Epithelial cell of prostate (primary cell): ENCODE data around the gene IRF3.
"Not testable (repeated sequence)": the region's sequence is repeated elsewhere in the genome, so short reads cannot be mapped to it uniquely, and the experiment has no call there.

Experiments used
- DNase-seq: peaks from one replicate; pipeline ENCODE4 v3.0.0-alpha.2; 2011; ENCODE audit warnings: low read depth, low spot score
- H3K27ac ChIP-seq: fragments of 450-650 bp; 2 replicates; pipeline ENCODE4 v1.5.1; 2017; ENCODE audit warnings: mild to moderate bottlenecking

The IRF3 gene

GRCh38 chr19:49632576-49632975 lies 33.1 kb downstream of the IRF3 start:
- no peak overlapping the region for H3K27ac ChIP-seq
- DNase-seq, result no peak

DNA sequence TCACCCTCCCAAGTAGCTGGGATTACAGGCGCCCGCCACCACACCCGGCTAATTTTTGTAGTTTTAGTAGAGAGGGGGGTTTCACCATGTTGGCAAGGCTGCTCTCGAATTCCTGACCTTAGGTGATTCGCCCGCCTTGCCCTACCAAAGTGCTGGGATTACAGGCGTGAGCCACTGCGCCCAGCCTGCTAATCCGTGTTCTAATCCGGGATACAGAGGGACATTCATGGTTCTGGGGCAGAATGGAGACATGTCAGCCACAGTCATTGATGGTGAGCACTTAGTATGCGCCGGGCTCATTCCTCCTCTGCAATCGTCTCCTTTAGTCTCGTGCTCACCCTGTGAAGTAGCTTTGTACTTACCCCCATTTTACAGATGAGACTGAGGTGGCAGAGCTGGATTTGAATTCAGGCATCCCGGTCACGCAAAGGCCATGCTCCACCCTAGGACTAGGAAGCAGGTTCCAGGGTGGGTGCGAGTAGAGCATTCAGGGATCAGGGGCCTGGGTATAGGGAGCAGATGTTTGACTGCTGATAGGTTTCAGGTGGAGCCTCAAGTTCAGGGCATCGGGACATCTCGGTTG lies 34.0 kb downstream of the IRF3 start:
- H3K27ac ChIP-seq, result no peak overlapping the region
- no peak for DNase-seq

DNA sequence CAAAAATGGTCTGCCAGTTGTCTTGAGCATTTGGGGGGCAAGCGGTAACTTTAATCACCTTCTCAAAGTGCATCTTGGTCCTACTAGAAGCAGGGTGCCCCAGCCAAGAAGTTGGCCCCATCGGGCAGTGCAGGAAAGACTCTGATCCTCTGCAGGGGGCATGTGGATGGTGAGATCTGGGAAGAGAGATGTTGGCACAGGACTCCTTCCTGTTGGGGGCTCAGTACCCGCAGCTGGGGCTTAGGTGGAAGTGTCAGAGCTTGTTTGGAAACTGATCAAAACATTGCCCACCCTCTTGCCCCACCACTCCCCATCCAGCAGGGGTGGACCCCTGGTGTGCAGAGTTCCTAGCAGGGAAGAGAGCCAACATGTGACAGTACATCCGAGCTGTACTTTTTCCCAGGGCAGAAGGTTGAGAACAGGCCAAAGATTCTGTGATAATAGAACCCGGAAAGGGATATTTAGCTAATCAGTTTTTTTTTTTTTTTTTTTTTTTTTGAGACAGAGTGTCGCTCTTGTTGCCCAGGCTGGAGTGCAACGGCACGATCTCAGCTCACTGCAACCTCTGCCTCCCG lies 34.6 kb downstream of the IRF3 start:
- no peak overlapping the region for H3K27ac ChIP-seq

DNA sequence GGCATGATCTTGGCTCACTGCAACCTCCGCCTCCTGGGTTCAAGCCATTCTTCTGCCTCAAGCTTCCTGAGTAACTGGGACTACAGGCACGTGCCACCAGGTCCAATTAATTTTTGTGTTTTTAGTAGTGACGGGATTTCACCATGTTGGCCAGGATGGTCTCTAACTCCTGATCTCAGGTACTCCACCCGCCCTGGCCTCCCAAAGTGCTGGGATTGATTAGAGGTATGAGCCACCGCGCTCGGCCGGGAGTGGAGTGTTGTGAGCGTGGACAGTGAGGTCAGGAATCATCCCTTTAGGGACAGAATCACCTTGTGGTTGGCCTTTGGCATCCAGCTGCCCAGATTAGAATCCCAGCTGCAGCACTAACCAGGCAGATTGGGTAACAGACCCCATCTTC lies 36.0 kb downstream of the IRF3 start:
- no peak for DNase-seq
- H3K27ac ChIP-seq, result no peak overlapping the region

More for the DNA sequence above, 34.6 kb downstream of the IRF3 start:
- no peak for DNase-seq

- no peak overlapping the region for H3K27ac ChIP-seq
- no peak for DNase-seq
Measured at GRCh38 chr19:49626226-49626625, 39.4 kb downstream of the IRF3 start.

GRCh38 chr19:49624967-49625910 lies 40.4 kb downstream of the IRF3 start:
- no peak for DNase-seq
- no peak overlapping the region for H3K27ac ChIP-seq

GRCh38 chr19:49617860-49618259 lies 47.8 kb downstream of the IRF3 start:
- not testable (repeated sequence) for H3K27ac ChIP-seq, DNase-seq

DNA sequence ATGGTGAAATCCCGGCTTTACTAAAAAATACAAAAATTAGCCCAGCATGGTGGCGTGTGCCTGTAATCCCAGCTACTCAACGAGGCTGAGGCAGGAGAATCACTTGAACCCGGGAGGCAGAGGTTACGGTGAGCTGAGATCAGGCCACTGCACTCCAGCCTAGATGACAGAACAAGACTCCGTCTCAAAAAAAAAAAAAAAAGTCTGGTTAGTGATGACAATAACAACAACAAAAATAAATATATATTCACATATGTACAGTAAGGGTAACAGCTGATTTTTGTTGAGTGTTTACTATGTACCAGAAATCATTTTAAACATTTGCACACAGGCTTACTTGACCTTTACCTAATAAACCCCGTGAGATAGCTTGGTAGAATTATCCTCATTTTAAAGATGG lies 48.7 kb downstream of the IRF3 start:
- no peak for DNase-seq
- no peak overlapping the region for H3K27ac ChIP-seq

DNA sequence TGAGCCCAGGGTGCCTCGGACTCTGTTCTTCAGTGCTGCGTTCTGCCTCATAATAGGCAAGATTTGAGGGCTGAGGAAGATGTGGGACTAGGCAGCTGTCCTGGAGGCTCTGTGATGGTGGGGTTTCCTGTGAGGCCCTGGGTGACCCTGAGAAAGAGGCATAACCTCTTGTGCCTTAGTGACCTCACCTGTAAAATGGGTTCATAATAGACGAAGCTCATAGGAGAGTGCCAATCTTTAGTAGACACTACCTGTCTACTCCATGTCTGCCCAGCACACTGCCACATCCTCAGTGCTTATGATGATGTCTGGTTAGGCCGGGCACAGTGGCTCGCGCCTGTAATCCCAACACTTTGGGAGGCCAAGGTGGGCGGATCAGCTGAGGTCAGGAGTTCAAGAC lies 49.1 kb downstream of the IRF3 start:
- no peak overlapping the region for H3K27ac ChIP-seq
- DNase-seq, result no peak

DNA sequence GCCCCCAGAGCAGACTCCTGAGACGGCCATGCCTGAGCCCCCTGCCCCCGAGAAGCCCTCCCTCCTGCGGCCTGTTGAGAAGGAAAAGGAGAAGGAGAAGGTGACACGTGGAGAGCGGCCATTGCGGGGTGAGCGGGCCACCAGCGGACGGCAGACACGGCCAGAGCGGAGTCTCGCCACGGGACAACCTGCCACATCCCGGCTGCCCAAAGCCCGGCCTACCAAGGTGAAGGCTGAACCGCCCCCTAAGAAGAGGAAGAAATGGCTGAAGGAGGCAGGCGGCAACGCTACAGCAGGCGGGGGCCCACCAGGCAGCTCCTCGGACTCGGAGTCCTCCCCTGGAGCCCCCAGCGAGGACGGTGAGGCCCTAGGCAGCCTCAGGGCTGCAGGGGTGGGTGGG lies 49.8 kb downstream of the IRF3 start:
- no peak for DNase-seq
- no peak overlapping the region for H3K27ac ChIP-seq

GRCh38 chr19:49614096-49614833 lies 51.4 kb downstream of the IRF3 start:
- peak overlapping the region; percentile 79 for H3K27ac ChIP-seq
- DNase-seq, result peak; percentile 22

DNA sequence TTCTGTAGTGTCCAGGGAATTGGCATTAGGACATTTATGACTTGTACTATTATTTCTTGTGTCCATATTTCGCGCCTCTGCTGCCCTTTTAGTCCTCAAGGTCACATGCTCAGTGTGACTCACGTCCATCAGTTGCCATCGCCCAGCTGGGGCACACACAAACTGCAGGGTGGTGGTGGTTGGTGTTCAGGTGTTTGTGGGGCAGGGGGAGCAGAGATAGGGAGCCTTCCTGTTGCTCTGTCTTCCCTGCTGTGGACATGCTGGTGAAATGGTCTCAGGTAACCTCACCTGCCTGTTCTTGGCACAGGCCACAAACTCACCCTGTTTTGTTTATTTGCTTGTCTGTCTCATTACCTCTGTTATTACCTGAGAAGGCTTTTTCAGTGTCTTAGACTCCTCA lies 52.3 kb downstream of the IRF3 start:
- peak overlapping the region; percentile 79 for H3K27ac ChIP-seq
- DNase-seq, result no peak
